Measurements from ENCODE around the gene GPD2. TPM values are rescaled to one million over a fixed set of nuclear protein-coding genes. Genes with fewer than 3 reads are reported as not detected.

Gene GPD2
- total and polyA plus RNA-seq, 2 of the 8 experiments (the other 6 are each of a cell fraction or from before 2014, with no cell fraction given): 8.4 to 43.1 TPM

GRCh38 chr2:156459720-156460119 is 23.5 kb downstream of the GPD2 start:
- FAIRE-seq (no peak), DNase-seq (ENCODE audit: low read depth in 1 of 2, low spot score in 2 of 2) (no peak)
- Histone ChIP-seq H2BK20ac (ENCODE audit: low read length) (no peak overlapping the region), H3K79me2 (ENCODE audit: control insufficient read depth in 1 of 2, insufficient read depth in 2 of 2, low read length in 2 of 2) (0 out of 4 replicates have a peak, but pooled peaks cover 0 to 10% of the 10 kb centered on the region in 2 experiments), H3K4me2 (ENCODE audit: insufficient read depth in 1 of 2, low read depth in 2 of 2, low read length in 2 of 2) (no peak overlapping the region), H3K23me2 (ENCODE audit: low read depth, low read length) (no peaks in the 10 kb centered on the region), H2BK15ac (ENCODE audit: low read length) (no peak overlapping the region), H4K8ac (ENCODE audit: extremely low read depth, insufficient read depth, low read length) (no peak overlapping the region), H3K79me1 (ENCODE audit: low read depth, low read length) (0 out of 2 replicates have a peak, but pooled peaks cover 2% of the 10 kb centered on the region), H3K18ac (ENCODE audit: extremely low read depth, low read length) (no peak overlapping the region; the same call in 1 of the 2 replicates), H2AK5ac (ENCODE audit: low read depth, low read length) (no peak overlapping the region), H3K4me3 (ENCODE audit: extremely low read depth in 1 of 4, insufficient read depth in 2 of 4, low read depth in 3 of 4, low read length in 4 of 4) (no peak overlapping the region), H3K9ac (replicated peaks in 1 of 4; ENCODE audit: extremely low read depth in 1 of 4, low read depth in 3 of 4, low read length in 3 of 4) (no peak overlapping the region), H3K27me3 (replicated peaks in 1 of 4; ENCODE audit: control insufficient read depth in 3 of 4, extremely low read depth in 1 of 4, insufficient read depth in 3 of 4, low read length in 3 of 4) (no peaks in the 10 kb centered on the region), H2BK5ac (ENCODE audit: low read depth, low read length) (no peak overlapping the region), H3K23ac (ENCODE audit: insufficient read length) (no peak overlapping the region), H2BK12ac (ENCODE audit: low read depth, low read length) (no peak overlapping the region), H3K14ac (ENCODE audit: insufficient read length) (no peak overlapping the region), H3K4ac (replicated peaks; ENCODE audit: insufficient read length, low read depth, low read length) (no peak overlapping the region), H4K91ac (replicated peaks; ENCODE audit: insufficient read length, low read length) (no peak overlapping the region), H3K9me3 (ENCODE audit: insufficient read depth in 2 of 2, low read depth in 1 of 2, low read length in 1 of 2) (no peaks in the 10 kb centered on the region), H4K5ac (ENCODE audit: insufficient read length, low read depth, low read length) (no peak overlapping the region), H3K27ac (ENCODE audit: low read depth, low read length) (no peak overlapping the region), H2BK120ac (replicated peaks; ENCODE audit: low read depth, low read length) (no peak overlapping the region), H3K4me1 (replicated peaks in 1 of 4; ENCODE audit: control insufficient read depth in 3 of 4, insufficient read depth in 4 of 4, low read length in 3 of 4) (peaks cover 0 to 4% (median 0%) of the 10 kb centered on the region in 4 experiments; a peak in 1 of 7 replicates), H4K20me1 (replicated peaks in 1 of 2; ENCODE audit: control insufficient read depth in 1 of 2, insufficient read depth in 2 of 2, low read length in 2 of 2) (no peaks in the 10 kb centered on the region), H2AFZ (ENCODE audit: low read length) (no peak overlapping the region), H3K36me3 (ENCODE audit: control insufficient read depth in 2 of 4, insufficient read depth in 4 of 4, low read length in 3 of 4) (no peaks in the 10 kb centered on the region), H3K56ac (replicated peaks; ENCODE audit: insufficient read length, low read depth, low read length) (no peak overlapping the region)
- CTCF ChIA-PET (ENCODE audit: partially characterized antibody): no interaction called here
- POLR2A ChIA-PET (ENCODE audit: partially characterized antibody): no interaction called here
- WGBS, 2 experiments (ENCODE audit: extremely low coverage in 1 of 2, insufficient coverage in 1 of 2, insufficient read length in 1 of 2, insufficient replicate concordance in 2 of 2, low coverage in 1 of 2, low lambda C conversion rate in 2 of 2, missing lambda C conversion rate in 1 of 2): 92% methylated on average over 4 of the region's 4 CpGs; no CpG with 5 or more reads in 1 of the 2 experiments
- TF ChIP-seq TAF7 (optimal IDR thresholded peaks at IDR 0.05; ENCODE audit: borderline replicate concordance, low read depth, low read length): no peak
- TF ChIP-seq NANOG (IDR thresholded peaks at IDR 0.05; ENCODE audit: insufficient read depth, low read depth, low read length, poor library complexity, severe bottlenecking): no peak
- TF ChIP-seq CTCF (IDR thresholded peaks at IDR 0.05; ENCODE audit: control extremely low read depth in 1 of 3, insufficient read depth in 1 of 3, low read depth in 1 of 3, low read length in 3 of 3): no peak
- TF ChIP-seq, protein P1, sequence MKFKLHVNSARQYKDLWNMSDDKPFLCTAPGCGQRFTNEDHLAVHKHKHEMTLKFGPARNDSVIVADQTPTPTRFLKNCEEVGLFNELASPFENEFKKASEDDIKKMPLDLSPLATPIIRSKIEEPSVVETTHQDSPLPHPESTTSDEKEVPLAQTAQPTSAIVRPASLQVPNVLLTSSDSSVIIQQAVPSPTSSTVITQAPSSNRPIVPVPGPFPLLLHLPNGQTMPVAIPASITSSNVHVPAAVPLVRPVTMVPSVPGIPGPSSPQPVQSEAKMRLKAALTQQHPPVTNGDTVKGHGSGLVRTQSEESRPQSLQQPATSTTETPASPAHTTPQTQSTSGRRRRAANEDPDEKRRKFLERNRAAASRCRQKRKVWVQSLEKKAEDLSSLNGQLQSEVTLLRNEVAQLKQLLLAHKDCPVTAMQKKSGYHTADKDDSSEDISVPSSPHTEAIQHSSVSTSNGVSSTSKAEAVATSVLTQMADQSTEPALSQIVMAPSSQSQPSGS (IDR thresholded peaks at IDR 0.05; ENCODE audit: low read length): no peak
- TF ChIP-seq SUZ12 (IDR thresholded peaks at IDR 0.05; ENCODE audit: low read length): no peak
- no peak for TF ChIP-seq POU5F1 (IDR thresholded peaks at IDR 0.05; ENCODE audit: low read depth, low read length)
- TF ChIP-seq EZH2 (IDR thresholded peaks at IDR 0.05; ENCODE audit: low read depth, low read length, severe bottlenecking): no peak
- no peak for TF ChIP-seq RFX5 (IDR thresholded peaks at IDR 0.05; ENCODE audit: borderline replicate concordance, low read depth, low read length)
- no peak for TF ChIP-seq SAP30 (IDR thresholded peaks at IDR 0.05; ENCODE audit: insufficient read depth, insufficient replicate concordance, low read length)

All from H1 (cell line).